ENCODE measurements around the gene DPEP1.

DNA sequence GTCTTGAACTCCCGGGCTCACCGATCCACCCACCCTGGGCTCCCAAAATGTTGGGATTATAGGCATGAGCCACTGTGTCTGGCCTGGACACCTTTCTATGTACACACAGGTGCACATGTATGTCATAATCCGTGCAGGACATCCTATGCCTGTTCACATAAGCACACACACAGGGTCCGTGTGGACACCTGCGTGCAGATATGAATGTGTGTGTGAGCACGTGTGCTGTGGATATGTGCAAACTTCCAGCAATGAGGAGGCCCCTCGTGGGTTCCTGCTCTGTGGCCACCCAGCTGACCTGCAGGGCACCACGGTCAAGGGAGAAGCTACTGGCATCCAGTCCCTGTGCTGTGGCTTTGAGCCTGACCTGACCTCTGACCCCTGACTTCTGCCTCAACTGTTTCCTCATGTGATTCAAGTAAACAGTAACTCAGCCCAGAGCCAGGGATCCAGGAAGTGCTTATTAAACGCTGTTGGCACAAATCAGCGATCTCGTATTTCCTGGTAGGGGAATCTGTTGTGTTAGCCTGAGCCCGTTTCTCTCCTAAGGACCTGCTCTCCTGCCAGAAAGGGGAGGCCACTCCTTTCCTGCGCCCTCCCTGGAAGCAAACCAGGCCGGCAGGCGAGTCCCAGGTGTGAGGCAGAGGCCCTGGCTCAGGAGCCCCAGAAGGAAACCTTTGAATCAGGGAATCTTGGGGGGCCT, 31.4 kb upstream of the DPEP1 start:
- TF ChIP-seq, protein P1, sequence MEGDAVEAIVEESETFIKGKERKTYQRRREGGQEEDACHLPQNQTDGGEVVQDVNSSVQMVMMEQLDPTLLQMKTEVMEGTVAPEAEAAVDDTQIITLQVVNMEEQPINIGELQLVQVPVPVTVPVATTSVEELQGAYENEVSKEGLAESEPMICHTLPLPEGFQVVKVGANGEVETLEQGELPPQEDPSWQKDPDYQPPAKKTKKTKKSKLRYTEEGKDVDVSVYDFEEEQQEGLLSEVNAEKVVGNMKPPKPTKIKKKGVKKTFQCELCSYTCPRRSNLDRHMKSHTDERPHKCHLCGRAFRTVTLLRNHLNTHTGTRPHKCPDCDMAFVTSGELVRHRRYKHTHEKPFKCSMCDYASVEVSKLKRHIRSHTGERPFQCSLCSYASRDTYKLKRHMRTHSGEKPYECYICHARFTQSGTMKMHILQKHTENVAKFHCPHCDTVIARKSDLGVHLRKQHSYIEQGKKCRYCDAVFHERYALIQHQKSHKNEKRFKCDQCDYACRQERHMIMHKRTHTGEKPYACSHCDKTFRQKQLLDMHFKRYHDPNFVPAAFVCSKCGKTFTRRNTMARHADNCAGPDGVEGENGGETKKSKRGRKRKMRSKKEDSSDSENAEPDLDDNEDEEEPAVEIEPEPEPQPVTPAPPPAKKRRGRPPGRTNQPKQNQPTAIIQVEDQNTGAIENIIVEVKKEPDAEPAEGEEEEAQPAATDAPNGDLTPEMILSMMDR (IDR thresholded peaks at IDR 0.05 in 8 of 11, conservative IDR thresholded peaks at IDR 0.05 in 3 of 11): no peak
- TF ChIP-seq POLR2A (IDR thresholded peaks at IDR 0.05) (no peak), POLR2AphosphoS5 (IDR thresholded peaks at IDR 0.05) (no peak)

Measured in spleen (tissue), 7 donors.